DND-41 (cell line): ENCODE measurements around the gene DNAH3.

Experiments used
- CTCF ChIP-seq: IDR thresholded peaks from 2 replicates; pipeline ENCODE4 v1.5.1; 2012; ENCODE audit warnings: borderline replicate concordance, low read length, moderate library complexity, mild to moderate bottlenecking; ENCODE audit not compliant: poor library complexity, severe bottlenecking; ENCODE audit errors: extremely low read depth
- EZH2 ChIP-seq: IDR thresholded peaks from 3 replicates; pipeline ENCODE4 v1.6.1; 2012; ENCODE audit warnings: borderline replicate concordance, low read depth, mild to moderate bottlenecking, moderate library complexity, low read length, inconsistent platforms; ENCODE audit not compliant: severe bottlenecking

GRCh38 chr16:20971401-20971800 lies 179.2 kb downstream of the DNAH3 start:
- TF ChIP-seq CTCF (no peak), EZH2 (no peak)
